Measurements from ENCODE around the gene TLN1.
A peak's percentile ranks its signal among the peaks of the same experiment; 100 is the strongest.

The TLN1 gene

GRCh38 chr9:35763181-35763580, 31.2 kb upstream of the TLN1 start:
- no peak for DNase-seq (ENCODE audit: low read depth)
- H3K4me3 ChIP-seq (ENCODE audit: low read depth, low read length): no peak overlapping the region
- TF ChIP-seq CTCF (IDR thresholded peaks at IDR 0.05; ENCODE audit: insufficient read depth, low read depth, low read length, missing control alignments): no peak

DNA sequence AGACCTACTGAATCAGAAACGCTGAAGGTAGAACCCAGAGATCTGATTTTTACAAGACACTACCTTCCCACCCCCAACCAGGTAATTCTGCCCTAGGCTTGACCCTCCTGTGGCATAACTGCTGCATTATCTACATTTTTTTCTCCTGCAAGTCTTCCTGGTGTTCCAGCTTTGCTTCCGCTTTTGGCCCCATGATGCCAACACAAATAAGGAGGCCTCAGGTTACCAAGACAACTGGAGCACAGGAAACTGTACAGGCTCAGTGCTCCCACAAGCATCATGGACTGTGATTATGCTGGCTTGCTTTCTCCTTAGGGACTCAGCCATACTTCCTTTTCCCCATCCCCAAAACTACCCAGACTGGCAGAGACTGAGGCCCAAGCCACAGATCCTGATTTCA, 28.7 kb upstream of the TLN1 start:
- no peak overlapping the region for H3K4me3 ChIP-seq (ENCODE audit: low read depth, low read length)
- TF ChIP-seq CTCF (IDR thresholded peaks at IDR 0.05; ENCODE audit: insufficient read depth, low read depth, low read length, missing control alignments): no peak
- DNase-seq (ENCODE audit: low read depth): no peak

DNA sequence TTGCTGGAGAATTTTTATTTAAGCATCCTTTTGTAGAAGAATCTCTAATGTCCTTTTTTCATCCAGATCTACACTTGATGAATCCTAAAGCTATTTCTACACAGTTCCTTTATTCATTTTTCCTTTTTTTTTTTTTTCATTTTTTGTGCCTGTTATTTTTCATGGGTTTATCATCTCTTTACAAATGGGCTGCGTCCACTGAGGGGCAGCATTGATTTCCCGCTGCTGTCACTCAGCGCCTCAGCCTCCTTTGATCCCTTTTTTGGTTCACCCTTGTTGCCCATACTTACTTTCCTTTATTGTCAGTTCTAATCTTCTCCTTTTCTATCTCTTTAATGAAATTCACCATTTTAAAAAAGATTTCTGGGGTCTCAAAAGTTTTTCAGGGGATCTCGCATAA, 27.8 kb upstream of the TLN1 start:
- no peak overlapping the region for H3K4me3 ChIP-seq (ENCODE audit: low read depth, low read length)
- no peak for TF ChIP-seq CTCF (IDR thresholded peaks at IDR 0.05; ENCODE audit: insufficient read depth, low read depth, low read length, missing control alignments)
- no peak for DNase-seq (ENCODE audit: low read depth)

DNA sequence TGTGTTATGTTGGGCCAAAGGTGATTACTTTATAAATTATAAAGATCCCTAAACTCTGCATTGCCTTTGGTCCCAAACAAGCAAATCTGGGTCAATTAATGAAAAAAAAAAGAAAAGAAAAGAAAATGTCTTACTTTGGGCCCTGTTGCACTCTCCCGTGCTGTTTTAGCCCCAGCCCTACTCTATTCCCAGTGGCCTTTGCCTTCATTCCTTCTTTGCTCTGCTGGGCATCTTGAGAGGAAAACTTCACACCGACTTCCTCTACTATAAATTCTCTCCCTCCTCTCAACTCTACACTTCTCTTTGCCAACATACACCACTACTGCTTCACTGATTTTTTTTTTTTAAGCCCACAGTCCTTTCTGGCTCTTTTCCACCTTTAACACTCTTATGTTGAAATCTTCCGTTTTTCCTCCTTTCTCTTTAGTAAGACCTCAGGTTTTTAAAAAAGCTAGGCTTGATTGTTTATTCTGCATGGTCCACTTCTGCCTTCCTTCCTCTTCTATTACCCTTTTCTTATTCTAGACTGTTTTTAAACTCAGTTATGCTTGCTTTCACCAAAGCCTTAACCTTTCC, 26.6 kb upstream of the TLN1 start:
- no peak for TF ChIP-seq CTCF (IDR thresholded peaks at IDR 0.05; ENCODE audit: insufficient read depth, low read depth, low read length, missing control alignments)
- peak overlapping the region; percentile 57 for H3K4me3 ChIP-seq (ENCODE audit: low read depth, low read length)
- no peak for DNase-seq (ENCODE audit: low read depth)

GRCh38 chr9:35757892-35758275, 25.9 kb upstream of the TLN1 start:
- DNase-seq (ENCODE audit: low read depth): no peak
- H3K4me3 ChIP-seq (ENCODE audit: low read depth, low read length): peak overlapping the region; percentile 57
- TF ChIP-seq CTCF (IDR thresholded peaks at IDR 0.05; ENCODE audit: insufficient read depth, low read depth, low read length, missing control alignments): no peak

DNA sequence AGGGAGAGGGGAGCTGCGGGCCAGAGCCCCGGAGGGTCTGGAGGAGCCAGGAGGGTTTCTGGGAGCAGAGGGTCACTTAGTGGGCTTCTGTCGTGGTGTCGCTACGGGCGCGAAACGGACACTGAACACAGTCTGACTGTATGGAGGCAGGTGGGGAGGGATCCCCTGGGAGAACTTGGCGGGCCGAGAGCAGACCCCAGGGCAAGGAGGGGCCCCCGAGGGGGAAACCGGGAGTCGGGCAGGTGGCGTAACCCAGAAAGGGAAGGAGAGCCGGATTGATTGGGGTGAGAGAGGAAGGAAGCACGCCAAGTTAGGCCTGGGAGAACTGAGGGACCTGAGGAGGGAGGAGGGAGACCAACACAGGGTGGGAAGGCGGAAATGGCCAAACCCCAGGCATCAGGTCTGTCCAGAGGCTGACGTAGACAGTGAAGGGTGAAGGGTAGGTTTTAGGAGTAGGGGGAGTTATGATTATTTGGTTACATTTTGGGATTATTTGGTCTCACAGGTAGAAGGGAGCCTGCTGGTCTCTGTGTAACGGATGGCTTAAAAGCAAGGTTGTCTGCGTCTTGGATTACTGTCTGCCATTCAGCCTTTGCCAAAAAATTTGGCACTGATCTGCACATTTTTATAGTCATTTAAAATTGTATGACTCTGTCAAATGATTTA, 25.4 kb upstream of the TLN1 start:
- no peak for TF ChIP-seq CTCF (IDR thresholded peaks at IDR 0.05; ENCODE audit: insufficient read depth, low read depth, low read length, missing control alignments)
- peak; percentile 76 for DNase-seq (ENCODE audit: low read depth)
- peak overlapping the region; percentile 57 for H3K4me3 ChIP-seq (ENCODE audit: low read depth, low read length)

All from GM12865 (cell line).